ENCODE measurements around the gene EZR.
A peak's percentile ranks its signal among the peaks of the same experiment; 100 is the strongest.
"Not testable (repeated sequence)": the region's sequence is repeated elsewhere in the genome, so short reads cannot be mapped to it uniquely, and the experiment has no call there.

EZR gene

GRCh38 chr6:158841358-158841757 lies 22.2 kb upstream of the EZR start:
- DNase-seq (ENCODE audit: low read depth in 2 of 2): no peak

GRCh38 chr6:158840465-158840864 lies 21.3 kb upstream of the EZR start:
- no peak for DNase-seq (ENCODE audit: low read depth in 2 of 2)

- no peak for DNase-seq (ENCODE audit: low read depth in 2 of 2)
Observed at GRCh38 chr6:158839796-158840195, 20.6 kb upstream of the EZR start.

GRCh38 chr6:158838790-158839189 lies 19.6 kb upstream of the EZR start:
- not testable (repeated sequence) for DNase-seq (ENCODE audit: low read depth in 2 of 2)

GRCh38 chr6:158837684-158838625 lies 18.8 kb upstream of the EZR start:
- DNase-seq (ENCODE audit: low read depth in 2 of 2): no peak

GRCh38 chr6:158836625-158837311 lies 17.6 kb upstream of the EZR start:
- no peak for DNase-seq (ENCODE audit: low read depth in 2 of 2)

GRCh38 chr6:158835616-158836221 lies 16.6 kb upstream of the EZR start:
- no peak for DNase-seq (ENCODE audit: low read depth in 2 of 2)

GRCh38 chr6:158834675-158835385 lies 15.7 kb upstream of the EZR start:
- DNase-seq (ENCODE audit: low read depth in 2 of 2): no peak

GRCh38 chr6:158832807-158833206 lies 13.6 kb upstream of the EZR start:
- DNase-seq (ENCODE audit: low read depth in 2 of 2): not testable (repeated sequence)

GRCh38 chr6:158832026-158832425 lies 12.9 kb upstream of the EZR start:
- DNase-seq (ENCODE audit: low read depth in 2 of 2): no peak

GRCh38 chr6:158831571-158831970 lies 12.4 kb upstream of the EZR start:
- DNase-seq (ENCODE audit: low read depth in 2 of 2): no peak

- DNase-seq (ENCODE audit: low read depth in 2 of 2): no peak
Observed at GRCh38 chr6:158830736-158831135, 11.6 kb upstream of the EZR start.

GRCh38 chr6:158828807-158829206 lies 9.6 kb upstream of the EZR start:
- DNase-seq (ENCODE audit: low read depth in 2 of 2): no peak

- no peak for DNase-seq (ENCODE audit: low read depth in 2 of 2)
Observed at GRCh38 chr6:158826819-158827501, 7.8 kb upstream of the EZR start.

GRCh38 chr6:158825951-158826306 lies 6.8 kb upstream of the EZR start:
- no peak for DNase-seq (ENCODE audit: low read depth in 2 of 2)

GRCh38 chr6:158825038-158825950 lies 6.1 kb upstream of the EZR start:
- DNase-seq (ENCODE audit: low read depth in 2 of 2): no peak

- DNase-seq (ENCODE audit: low read depth in 2 of 2): not testable (repeated sequence)
Observed at GRCh38 chr6:158823616-158824015, 4.4 kb upstream of the EZR start.

GRCh38 chr6:158819977-158820622 lies 932 bp upstream of the EZR start:
- DNase-seq (ENCODE audit: low read depth in 2 of 2): no peak

- peak; percentile 33 to 46 for DNase-seq (ENCODE audit: low read depth in 2 of 2)
Observed at GRCh38 chr6:158818581-158819212, 471 bp downstream of the EZR start.

Data from stimulated activated CD8-positive, alpha-beta memory T cell treated with anti-CD3 and anti-CD28 coated beads, Interleukin-15, amount 100 ng/mL, for 4 hours (primary cell).